CD4-positive, alpha-beta T cell (primary cell): Measurements from ENCODE around the gene STX16. TPM values are rescaled to one million over a fixed set of nuclear protein-coding genes. Genes with fewer than 3 reads are reported as not detected.

Source experiments
- ATAC-seq: fragments of 200-7000 bp; cut with Tn5 transposase; one replicate; pipeline ENCODE4 v1.10.0; 2022; ENCODE audit warnings: mild to moderate bottlenecking; ENCODE audit not compliant: poor library complexity
- CTCF ChIA-PET: fragments of 350-600 bp; sonication (Branson Sonifier 250); formaldehyde crosslinking; loops from one replicate; lab custom pipeline; 2021; ENCODE audit warnings: antibody characterized with exemption, inconsistent platforms; lab: Charles Lee
- POLR2A ChIA-PET: fragments of 350-600 bp; sonication (Branson Sonifier 250); formaldehyde crosslinking; loops from one replicate; lab custom pipeline; 2021; ENCODE audit warnings: antibody characterized with exemption, inconsistent platforms; lab: Charles Lee
- DNase-seq, 14 experiments: peaks; one replicate each; pipeline ENCODE4 v3.0.0-alpha.2; 2013 to 2020; ENCODE audit warnings: mixed read lengths in 2 of 14
- H3K27ac ChIP-seq, 2 donors: one replicate each; pipeline versions ENCODE4 v1.5.1 to v1.7.0; 2013; ENCODE audit warnings: low read length in 2 of 2, low read depth in 1 of 2, mild to moderate bottlenecking in 1 of 2
- H3K27me3 ChIP-seq, 2 experiments: 1 replicate in 1 of 2; 2 replicates in 1 of 2; pipeline versions ENCODE4 v1.6.1 to v1.7.0; 2013; ENCODE audit warnings: low read length in 2 of 2, control low read depth in 1 of 2, mild to moderate bottlenecking in 1 of 2, moderate library complexity in 1 of 2; ENCODE audit not compliant: insufficient read depth in 2 of 2, control insufficient read depth in 1 of 2
- H3K36me3 ChIP-seq: one replicate; pipeline ENCODE4 v1.6.1; 2013; ENCODE audit warnings: low read length, control low read depth; ENCODE audit not compliant: insufficient read depth
- H3K4me1 ChIP-seq: one replicate; pipeline ENCODE4 v1.6.1; 2013; ENCODE audit warnings: low read length, control low read depth; ENCODE audit not compliant: insufficient read depth
- H3K4me3 ChIP-seq: one replicate; pipeline ENCODE4 v1.5.1; 2013; ENCODE audit warnings: mild to moderate bottlenecking, low read length, moderate library complexity
- H3K9me3 ChIP-seq, 2 experiments: 1 replicate in 1 of 2; 2 replicates in 1 of 2; pipeline versions ENCODE4 v1.6.1 to v1.7.0; 2013; ENCODE audit warnings: low read length in 2 of 2, mild to moderate bottlenecking in 2 of 2, control low read depth in 1 of 2, moderate library complexity in 1 of 2; ENCODE audit not compliant: control insufficient read depth in 1 of 2, insufficient read depth in 1 of 2
- H3K27ac Mint-ChIP-seq: one replicate; pipeline ENCODE4 v1.8.0; 2020; ENCODE audit warnings: mixed read lengths
- H3K27me3 Mint-ChIP-seq: one replicate; pipeline ENCODE4 v1.8.0; 2021; ENCODE audit warnings: mixed read lengths
- H3K36me3 Mint-ChIP-seq: one replicate; pipeline ENCODE4 v1.8.0; 2021; ENCODE audit warnings: low read depth, mixed read lengths
- H3K4me1 Mint-ChIP-seq: one replicate; pipeline ENCODE4 v1.8.0; 2021; ENCODE audit warnings: low read depth, mixed read lengths
- H3K4me3 Mint-ChIP-seq: one replicate; pipeline ENCODE4 v1.8.0; 2020; ENCODE audit warnings: mild to moderate bottlenecking, mixed read lengths
- H3K9me3 Mint-ChIP-seq: one replicate; pipeline ENCODE4 v1.8.0; 2020; ENCODE audit warnings: mixed read lengths
- intact Hi-C, 2 experiments: fragments of 100-400 bp; cut with DNase I in 1 of 2; cut with micrococcal nuclease in 1 of 2; formaldehyde crosslinking; loops; one replicate each; pipeline versions ENCODE4 v1.15.1 to v1.9.0; 2023 to 2025; cut with DNase I, micrococcal nuclease
- total RNA-seq, 174 experiments: library from RNA in 2 of 174; stranded (reverse) in 2 of 174; gene quantifications; one replicate each; pipeline ENCODE4 v1.2.3 and lab custom pipeline; 2021 to 2026
- TF ChIP-seq, protein P1 (sequence below): fragments of 200-600 bp; IDR thresholded peaks from one replicate; pipeline ENCODE4 v1.8.0; 2022; ENCODE audit warnings: antibody characterized with exemption, mild to moderate bottlenecking

The STX16 gene
- total RNA-seq, 2 experiments from 2014 or later: 179 to 181 TPM

DNA sequence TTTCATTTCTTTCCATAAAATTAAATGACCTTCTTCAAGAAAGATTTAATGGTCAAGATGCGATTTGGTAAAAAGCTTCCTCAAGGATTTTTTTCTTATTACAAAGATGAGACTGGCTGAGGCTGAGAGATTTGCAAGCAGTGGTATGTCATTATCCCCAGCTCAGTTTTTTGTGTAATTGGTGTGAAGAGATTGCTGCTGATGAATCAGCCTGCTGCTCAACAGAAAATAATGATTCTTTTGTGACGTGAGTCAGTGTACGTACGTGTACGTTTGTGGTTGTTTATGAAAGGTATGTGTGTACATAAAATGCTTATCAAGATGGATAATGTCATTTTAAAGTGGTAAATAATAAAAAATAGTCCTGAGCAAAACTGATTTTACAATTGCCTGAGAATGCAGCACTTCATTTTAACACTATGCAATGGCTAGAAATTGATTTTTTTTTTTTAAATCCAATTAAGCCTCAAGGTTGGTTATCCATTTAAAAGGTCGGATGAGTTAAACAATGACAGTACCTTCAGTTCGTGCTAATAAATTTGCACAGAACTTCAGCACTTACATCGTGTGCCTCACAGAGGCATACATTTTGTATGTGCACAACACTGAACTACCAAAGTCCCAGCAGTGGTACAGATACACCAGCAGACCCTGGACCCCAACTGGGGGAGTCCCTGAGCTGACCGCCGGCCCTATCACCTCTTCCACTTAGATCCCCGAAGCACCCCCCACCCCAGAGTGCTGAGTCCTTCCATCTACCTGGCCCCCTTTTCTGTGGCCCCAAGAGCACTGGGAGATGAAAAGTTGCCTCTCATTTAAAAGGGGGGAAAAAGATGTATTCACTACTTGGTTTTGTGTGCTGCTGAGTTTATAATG is 31.8 kb downstream of the STX16 start:
- intact Hi-C loops: no loop called here
- H3K9me3 ChIP-seq: no peaks in the 10 kb centered on the region
- CTCF ChIA-PET: interaction anchor here (0.7 to 1.3 kb wide), 2 partner anchors 32 to 177 kb away, joined by 3 to 5 read pairs; partner anchors contain the start of gene STX16
- H3K36me3 Mint-ChIP-seq: peaks cover 57% of the 10 kb centered on the region
- H3K27ac ChIP-seq: no peak overlapping the region
- H3K27me3 ChIP-seq: no peaks in the 10 kb centered on the region
- POLR2A ChIA-PET: no interaction called here
- no peaks in the 10 kb centered on the region for H3K4me1 Mint-ChIP-seq
- no peak for DNase-seq
- no peaks in the 10 kb centered on the region for H3K4me1 ChIP-seq
- no peak for ATAC-seq
- no peaks in the 10 kb centered on the region for H3K27me3 Mint-ChIP-seq
- no peak overlapping the region for H3K4me3 Mint-ChIP-seq
- peaks cover 27% of the 10 kb centered on the region for H3K36me3 ChIP-seq
- no peak overlapping the region for H3K27ac Mint-ChIP-seq
- TF ChIP-seq, protein P1, sequence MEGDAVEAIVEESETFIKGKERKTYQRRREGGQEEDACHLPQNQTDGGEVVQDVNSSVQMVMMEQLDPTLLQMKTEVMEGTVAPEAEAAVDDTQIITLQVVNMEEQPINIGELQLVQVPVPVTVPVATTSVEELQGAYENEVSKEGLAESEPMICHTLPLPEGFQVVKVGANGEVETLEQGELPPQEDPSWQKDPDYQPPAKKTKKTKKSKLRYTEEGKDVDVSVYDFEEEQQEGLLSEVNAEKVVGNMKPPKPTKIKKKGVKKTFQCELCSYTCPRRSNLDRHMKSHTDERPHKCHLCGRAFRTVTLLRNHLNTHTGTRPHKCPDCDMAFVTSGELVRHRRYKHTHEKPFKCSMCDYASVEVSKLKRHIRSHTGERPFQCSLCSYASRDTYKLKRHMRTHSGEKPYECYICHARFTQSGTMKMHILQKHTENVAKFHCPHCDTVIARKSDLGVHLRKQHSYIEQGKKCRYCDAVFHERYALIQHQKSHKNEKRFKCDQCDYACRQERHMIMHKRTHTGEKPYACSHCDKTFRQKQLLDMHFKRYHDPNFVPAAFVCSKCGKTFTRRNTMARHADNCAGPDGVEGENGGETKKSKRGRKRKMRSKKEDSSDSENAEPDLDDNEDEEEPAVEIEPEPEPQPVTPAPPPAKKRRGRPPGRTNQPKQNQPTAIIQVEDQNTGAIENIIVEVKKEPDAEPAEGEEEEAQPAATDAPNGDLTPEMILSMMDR: no peak
- H3K9me3 Mint-ChIP-seq: no peaks in the 10 kb centered on the region
- no peak overlapping the region for H3K4me3 ChIP-seq

DNA sequence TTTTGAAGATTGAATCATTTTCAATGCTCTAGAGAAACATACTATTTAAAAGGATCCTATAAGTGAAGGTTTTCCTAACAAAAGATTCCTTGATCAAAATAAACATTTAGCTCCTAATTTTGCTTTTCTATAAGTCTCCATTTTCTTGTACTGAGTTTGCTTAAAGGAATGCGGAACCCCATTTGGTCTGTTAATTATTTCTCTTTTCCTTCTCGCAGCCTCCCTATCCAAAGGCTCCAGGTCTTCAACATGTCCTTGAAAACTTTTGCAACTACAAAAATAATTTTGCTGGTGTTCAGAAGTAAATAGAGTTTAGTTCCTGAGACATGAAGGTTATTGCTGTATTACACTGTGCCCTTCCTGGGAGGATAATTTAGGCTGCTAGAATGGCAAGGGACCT is 33.2 kb downstream of the STX16 start:
- POLR2A ChIA-PET: no interaction called here
- no peaks in the 10 kb centered on the region for H3K4me1 Mint-ChIP-seq
- no peaks in the 10 kb centered on the region for H3K9me3 ChIP-seq
- peaks cover 17% of the 10 kb centered on the region for H3K36me3 ChIP-seq
- H3K36me3 Mint-ChIP-seq: peaks cover 49% of the 10 kb centered on the region
- no peaks in the 10 kb centered on the region for H3K27me3 Mint-ChIP-seq
- no peak overlapping the region for H3K27ac ChIP-seq
- CTCF ChIA-PET: no interaction called here
- no peaks in the 10 kb centered on the region for H3K4me1 ChIP-seq
- H3K27me3 ChIP-seq: no peaks in the 10 kb centered on the region
- ATAC-seq: no peak
- TF ChIP-seq, protein P1: no peak
- no peak overlapping the region for H3K4me3 Mint-ChIP-seq
- H3K9me3 Mint-ChIP-seq: no peaks in the 10 kb centered on the region
- H3K4me3 ChIP-seq: no peak overlapping the region
- H3K27ac Mint-ChIP-seq: no peak overlapping the region
- intact Hi-C loops: no loop called here
- DNase-seq: no peak

DNA sequence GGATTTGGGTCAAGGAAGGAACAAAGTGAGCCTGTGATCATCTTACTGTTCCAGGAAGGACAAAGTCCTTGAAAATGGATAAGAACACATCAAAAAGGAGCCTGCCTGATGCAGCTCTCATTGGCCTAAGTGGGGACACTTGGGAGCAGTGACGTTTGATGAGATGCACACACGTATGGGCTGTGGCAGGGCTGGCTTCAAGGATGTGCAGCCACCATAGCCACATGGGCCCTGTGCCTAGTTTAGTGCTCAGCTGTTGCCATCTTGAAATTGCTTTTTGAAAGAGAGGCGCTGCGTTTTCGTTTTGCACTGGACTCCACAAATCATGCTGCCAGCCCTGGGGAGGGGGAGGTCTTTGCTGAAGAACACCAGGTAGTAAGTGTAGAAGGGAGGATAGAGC is 34.9 kb downstream of the STX16 start:
- peaks cover 4% of the 10 kb centered on the region for H3K36me3 ChIP-seq
- DNase-seq (no peak), ATAC-seq (no peak)
- intact Hi-C loops: no loop called here
- H3K4me1 ChIP-seq: no peaks in the 10 kb centered on the region
- H3K27ac ChIP-seq: no peak overlapping the region
- H3K27me3 ChIP-seq: no peaks in the 10 kb centered on the region
- ChIA-PET POLR2A (interaction anchor here (1.0 to 1.3 kb wide), 3 partner anchors 17 to 34 kb away, joined by 3 to 4 read pairs (median 3); no protein-coding TSS in a partner anchor), CTCF (interaction anchor here (0.5 to 1.7 kb wide), 3 partner anchors 25 to 55 kb away, joined by 3 to 4 read pairs (median 3); no protein-coding TSS in a partner anchor)
- no peak overlapping the region for H3K27ac Mint-ChIP-seq
- H3K9me3 ChIP-seq: no peaks in the 10 kb centered on the region
- H3K4me1 Mint-ChIP-seq: no peaks in the 10 kb centered on the region
- H3K9me3 Mint-ChIP-seq: no peaks in the 10 kb centered on the region
- no peak overlapping the region for H3K4me3 ChIP-seq
- peaks cover 37% of the 10 kb centered on the region for H3K36me3 Mint-ChIP-seq
- H3K27me3 Mint-ChIP-seq: no peaks in the 10 kb centered on the region
- TF ChIP-seq, protein P1: no peak
- no peak overlapping the region for H3K4me3 Mint-ChIP-seq
